GM19328 (cell line): ENCODE results near the gene SPTLC3.
"Not testable (repeated sequence)": the region's sequence is repeated elsewhere in the genome, so short reads cannot be mapped to it uniquely, and the experiment has no call there.

Experiments used
- ATAC-seq: cut with Tn5 transposase; IDR thresholded peaks from one replicate; pipeline ENCODE4 v1.9.1; 2021; ENCODE audit warnings: mild to moderate bottlenecking, moderate library complexity; ENCODE audit not compliant: unreplicated experiment

Gene SPTLC3

DNA sequence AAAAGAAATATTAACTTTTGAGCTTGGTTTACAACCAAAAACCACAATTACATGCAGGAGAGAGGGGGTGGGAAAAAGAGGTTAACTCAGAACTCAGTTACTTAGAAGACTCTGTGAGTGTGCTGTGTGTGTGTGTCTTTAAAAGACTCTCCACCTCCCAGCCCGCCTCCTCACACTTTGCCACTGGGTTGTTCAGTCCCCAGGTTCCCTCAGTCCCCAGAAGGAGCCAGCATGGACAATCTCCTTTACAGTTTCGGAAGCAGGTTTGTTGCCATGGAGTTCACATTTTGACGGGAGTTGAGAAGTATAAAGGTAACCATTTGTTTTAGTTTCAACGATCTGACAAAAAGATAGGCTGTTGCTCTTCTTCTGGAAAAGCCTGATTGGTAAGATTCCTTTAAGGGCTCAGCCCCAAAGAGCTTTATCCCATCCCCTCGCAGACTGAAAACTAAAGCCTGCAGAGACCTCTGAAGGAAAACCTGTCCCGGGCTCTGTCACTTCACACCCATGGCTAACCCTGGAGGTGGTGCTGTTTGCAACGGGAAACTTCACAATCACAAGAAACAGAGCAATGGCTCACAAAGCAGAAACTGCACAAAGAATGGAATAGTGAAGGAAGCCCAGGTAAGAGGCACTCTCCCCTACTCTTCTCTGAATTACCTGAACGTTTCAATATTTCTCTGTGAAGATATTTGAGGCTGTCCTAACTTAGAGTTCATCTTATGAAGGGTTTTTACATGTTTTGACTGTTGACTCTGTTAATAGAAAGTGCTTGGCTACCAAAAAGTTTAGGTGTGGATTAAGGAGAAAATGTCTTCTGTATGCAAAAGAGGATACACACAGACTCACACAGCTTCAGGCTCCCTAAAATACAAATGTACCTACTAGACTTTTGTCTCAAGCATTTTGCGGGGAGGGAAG is at the start of gene SPTLC3:
Gene SPTLC3, plus strand, starts transcription at position 212 of the 921 bp plus-strand sequence. Its CDS starts 296 bp downstream, at position 508.
- peak; percentile 29 for ATAC-seq

DNA sequence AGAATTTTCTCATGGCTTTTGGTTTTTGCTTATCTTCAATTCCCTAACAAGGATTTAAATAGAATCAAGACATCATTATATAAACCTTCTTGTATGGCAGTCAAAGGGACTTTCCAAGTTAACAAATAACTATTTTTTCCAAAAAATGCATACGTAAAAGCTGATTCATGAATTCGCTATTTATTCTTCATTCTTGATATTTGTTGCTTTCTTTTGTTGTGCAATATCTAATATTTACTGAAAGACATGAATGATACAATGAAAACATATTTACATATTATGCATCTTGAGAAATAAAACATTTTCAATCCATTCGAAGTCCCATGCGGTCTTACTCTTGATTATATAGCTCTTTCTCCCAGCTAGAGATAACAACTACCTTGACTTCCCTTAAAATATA is 47.0 kb upstream of the SPTLC3 start:
- no peak for ATAC-seq

DNA sequence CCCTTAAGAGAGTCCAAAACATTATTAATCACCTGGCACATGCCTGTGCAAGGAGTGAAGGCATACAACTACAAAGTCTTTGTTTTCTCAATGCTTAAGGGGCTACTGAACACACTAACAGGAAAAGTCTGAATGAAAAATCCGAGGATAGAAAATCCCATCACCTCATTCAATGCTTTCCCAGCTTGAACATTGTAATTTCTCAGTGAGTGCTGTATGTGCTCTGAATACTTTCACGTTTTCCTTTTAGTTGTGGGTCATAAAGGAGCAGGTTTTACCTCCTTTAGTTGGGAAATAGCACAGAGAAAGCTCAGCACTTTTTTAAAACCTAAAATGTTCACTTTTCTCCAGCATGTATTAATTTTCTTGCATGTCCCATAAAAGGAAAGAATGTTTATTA is 45.9 kb upstream of the SPTLC3 start:
- ATAC-seq = no peak

DNA sequence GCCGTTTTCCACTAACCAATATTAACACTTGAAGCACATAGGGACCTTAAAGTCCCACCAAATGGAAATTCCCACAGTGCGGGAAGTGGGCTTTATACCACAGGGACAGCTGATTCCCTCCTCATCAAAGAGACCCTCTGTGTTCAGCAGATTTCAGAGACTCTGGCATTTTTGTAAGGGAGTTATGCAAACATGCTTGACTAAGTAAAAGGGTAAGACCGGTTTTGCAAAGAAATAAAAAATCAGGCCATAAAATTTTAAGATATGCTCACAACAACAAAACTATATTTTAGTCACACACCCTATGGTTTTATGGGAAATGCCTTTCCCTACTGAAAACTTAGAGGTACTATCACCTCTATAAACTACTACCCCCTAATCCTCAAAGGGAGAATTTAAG is 45.4 kb upstream of the SPTLC3 start:
- no peak for ATAC-seq

DNA sequence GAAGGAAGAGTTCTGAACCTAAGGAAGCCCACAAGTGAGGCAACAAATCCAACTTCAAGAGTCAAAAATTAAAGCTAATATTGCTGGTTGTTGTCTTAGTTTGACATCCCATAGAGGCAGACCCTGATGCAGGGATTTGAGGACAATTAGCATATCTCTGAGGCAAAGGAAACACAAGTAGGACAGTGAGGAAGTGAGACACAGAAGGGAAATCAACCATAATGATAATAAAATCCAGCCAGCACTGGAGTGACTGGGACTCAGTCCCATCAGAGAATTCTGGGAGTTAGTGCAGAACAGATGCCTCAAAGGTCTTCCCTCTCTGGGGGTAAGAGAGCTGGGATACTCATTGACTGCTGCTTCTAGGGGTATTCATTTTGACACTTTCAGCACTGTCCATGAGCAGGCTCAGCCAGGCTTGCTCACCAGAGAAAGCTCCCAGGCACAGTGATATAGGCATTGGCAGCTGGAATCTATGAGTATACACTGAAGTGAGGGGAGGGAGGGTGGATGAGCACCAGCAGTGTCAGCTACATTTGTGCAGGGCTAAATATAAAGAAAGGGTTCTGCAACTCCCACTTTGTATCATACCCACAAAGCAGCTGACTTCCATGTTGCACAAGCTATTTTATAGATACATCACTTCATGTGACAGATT is 43.4 kb upstream of the SPTLC3 start:
- no peak for ATAC-seq

DNA sequence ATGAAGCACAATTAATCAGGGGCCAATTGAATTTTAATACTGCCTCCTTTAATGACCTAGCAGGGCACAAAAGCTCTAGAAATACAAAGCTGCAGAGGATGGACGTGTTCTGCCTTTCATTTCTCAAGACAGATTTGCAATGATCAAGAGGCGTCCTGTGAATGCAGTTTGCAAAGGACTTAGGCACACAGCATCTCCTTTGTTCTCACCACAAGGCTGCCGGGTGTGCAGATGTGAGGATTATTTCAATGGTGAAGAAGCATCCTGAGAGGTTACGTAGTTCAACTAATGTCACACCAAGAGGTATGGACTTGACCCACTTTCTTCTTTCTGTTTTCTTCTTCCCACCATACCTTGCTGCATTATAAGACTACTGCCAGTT is 42.9 kb upstream of the SPTLC3 start:
- ATAC-seq = no peak

DNA sequence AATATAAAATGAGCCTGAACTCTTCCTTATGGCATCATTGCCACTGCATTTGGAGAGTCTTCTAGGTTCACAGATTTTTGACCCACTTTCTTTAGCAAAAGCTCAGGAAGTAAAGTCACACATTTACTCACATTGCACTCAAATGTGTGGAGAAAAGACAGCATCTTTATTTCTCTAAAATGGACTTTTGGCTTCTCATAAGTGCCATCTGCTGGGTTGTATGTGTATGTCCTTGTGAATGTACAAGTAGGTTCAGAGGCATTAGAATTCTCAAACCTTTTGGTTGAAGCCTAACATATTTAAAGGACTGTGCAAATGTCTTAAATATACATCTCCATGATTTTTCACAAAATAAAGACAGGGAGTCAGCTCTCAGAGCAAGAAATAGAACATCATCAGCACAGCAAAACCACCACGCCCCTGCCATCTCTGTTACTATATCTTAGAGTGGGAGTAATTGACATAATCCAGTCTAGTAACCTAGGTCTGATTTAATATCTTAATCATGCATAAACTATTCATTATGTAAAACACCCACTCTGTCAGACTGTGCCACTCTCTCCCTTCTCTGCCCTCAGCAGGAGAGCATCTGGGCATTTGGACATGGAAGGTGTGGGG is 42.2 kb upstream of the SPTLC3 start:
- no peak for ATAC-seq

DNA sequence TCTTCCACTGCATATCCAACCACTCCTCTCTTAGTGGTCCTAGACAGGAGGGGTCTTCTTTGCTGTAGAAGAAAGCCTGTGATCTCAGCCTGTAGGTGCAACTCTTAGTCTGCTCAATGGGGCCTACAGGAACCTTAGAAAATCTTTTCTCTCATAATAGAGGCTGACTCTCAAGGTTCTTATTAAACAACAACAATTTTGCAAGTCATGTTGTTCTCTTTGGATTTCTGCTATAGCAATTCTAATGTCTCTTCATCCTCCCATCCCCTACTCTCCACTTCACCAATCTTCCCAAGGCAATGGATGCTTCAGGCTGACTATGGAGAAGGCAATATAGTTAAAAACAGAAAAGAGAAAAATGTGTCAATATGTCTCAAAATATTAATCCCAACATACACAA is 40.8 kb upstream of the SPTLC3 start:
- ATAC-seq = no peak

DNA sequence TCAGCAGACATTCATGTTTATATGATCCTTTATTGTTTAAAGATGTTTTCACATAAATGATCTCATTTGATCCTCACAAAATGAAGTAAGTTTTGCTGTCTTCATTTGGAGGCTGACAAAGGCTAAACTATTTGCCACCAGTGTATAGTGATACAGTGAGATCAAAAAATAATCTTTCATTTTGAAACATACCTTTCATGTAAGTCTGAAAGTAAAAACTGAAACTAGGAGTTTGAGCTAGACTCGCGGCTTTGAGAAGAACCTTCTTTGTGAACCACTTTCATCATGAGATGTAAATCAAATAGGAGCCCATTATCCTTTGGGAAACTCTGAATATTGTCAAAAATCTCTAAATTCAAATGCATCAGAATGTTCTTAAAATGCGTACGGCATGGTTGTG is 40.3 kb upstream of the SPTLC3 start:
- no peak for ATAC-seq

DNA sequence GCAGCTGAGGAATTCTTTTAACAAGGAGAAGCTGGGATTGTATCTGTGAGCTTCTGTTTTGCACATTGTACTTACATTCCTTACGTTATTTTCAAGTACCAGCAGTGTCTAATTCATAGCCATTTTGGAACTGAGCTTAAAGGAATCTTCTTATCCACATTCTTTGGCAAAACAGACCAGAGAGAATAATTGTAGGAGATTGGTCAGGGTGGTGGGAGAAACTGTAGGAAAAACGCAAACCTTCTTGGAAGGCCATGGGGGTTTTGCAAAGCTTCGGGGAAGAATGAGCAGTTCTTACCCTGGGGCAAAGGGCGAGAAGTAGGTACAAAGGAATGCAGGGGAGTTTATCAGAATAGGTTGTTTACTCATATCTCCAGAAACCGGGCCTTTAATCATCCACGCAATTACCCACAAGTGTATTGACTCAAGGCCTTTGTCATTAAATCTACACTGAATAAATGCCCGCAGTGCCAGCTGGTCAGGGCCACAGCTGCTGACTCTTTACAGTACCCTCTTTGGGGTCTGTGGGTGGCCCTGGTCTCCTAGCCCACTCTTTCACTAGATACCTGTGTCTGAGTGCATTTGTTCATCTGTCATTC is 39.6 kb upstream of the SPTLC3 start:
- ATAC-seq = no peak

DNA sequence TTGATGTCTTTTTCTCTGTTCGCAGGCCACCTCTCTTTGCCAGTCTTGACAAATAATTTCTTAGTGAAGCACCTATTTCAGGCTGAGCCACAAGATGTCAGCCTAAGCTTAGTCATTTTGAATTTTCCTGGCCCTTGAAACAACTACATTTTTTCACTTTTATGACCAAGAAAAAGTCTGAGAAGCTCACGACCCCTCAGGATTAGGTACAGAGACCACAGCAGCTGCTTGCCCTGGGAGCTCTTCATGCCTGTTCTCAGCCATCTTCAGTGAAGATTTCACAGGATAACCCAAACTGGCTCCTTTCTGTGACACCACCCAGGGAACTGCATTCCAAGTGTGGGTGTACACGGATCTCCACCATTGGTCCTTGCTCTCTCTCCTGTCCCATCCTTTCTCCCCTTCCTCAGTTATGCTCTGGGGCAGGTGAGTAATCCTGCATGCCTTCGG is 38.4 kb upstream of the SPTLC3 start:
- no peak for ATAC-seq

DNA sequence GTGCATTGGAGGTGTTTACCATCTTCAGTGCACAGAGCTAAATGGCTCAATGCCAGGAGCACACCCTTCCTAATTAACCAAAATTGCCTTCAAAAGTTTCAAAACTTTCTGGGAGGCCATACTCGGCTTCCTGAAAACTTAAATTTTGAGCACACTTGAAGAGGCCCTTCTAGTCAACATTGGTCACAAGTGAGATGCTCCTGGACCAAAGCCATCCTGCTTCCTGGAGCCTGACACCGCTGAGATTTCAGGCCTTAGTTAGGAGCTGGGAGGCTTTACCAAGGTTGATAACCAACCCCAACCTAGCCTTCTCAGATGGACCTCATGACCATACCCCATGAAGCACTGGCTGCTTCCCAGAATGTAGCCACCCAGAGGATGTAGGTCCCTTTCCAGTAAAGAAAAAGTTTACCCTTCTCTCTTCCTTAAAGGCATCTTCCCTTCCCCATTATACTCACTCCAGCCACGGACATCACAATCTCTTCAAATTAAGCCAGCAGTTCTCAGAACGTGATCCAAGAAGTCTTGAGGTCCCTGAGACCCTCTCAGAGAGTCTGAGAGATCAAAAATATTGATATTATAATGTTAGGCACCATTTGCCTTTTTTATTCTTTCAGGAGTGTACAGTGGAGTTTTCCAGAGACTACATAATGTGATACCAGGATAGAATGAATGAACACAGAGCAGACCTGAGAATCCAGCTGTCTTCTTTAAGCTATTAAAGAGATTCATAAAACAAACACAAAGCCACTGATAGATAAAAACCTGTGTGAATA is 32.8 kb upstream of the SPTLC3 start:
- no peak for ATAC-seq

DNA sequence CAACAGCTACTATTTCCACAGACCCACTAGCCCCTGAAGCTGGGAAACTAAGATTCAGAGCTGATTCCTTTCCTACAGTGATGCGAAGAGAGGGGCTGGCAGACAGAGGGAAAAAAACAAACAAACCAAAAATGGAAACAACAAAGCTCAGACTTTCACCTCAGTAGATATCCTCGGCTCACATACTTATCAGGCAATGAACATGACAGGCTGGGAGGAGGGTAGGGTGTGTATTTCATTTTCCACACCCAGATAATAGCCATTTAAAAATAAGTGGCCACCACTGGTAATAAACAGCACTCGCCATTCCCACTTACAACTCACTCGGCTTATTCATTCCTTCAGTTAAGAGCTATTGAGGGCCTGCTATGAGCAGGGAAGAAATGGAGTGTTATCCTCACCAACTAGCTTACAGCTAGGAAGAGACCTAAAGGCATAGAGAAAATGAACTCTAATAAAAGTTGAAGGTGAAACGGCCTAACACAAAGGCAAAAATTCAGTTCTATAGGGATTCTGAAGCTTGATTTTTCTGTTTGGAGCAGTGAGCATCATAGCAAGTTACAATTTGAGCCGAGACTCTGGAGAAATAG is 32.0 kb upstream of the SPTLC3 start:
- ATAC-seq = no peak

DNA sequence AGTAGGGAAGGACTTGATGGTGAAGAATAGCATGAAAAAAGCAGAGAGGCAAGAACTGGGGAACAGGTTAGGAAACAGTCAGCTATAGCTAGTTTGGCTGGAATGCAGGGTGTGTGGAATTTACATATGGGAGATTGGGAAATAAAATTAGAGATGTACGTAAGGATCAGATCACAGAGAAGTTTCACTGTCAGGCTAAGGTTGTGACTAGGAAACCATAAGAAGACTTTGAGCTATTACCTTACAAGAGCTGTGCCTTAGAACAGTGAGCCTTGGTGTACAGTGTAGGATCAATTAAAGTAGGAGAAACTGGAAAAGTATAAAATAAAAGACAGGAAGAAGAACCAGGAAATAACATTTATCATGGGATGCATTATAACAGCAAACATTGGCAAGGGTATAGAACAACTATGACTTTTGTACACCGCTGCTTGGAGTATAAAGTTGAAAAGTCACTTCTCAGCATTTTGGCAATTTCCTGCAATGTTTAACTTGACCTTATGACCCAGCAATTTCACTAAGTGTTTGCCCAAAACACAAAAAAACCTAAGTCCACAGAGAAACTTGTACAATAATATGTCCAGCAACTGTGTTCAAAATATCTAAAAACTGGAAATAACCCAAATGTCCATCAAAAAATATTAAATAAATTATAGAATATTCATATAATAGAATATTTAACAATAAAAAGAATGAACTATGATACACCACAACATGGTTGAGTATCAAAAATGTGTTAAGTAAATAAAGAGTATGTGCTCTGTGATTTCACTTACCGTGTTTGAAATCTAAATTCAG is 31.2 kb upstream of the SPTLC3 start:
- no peak for ATAC-seq

DNA sequence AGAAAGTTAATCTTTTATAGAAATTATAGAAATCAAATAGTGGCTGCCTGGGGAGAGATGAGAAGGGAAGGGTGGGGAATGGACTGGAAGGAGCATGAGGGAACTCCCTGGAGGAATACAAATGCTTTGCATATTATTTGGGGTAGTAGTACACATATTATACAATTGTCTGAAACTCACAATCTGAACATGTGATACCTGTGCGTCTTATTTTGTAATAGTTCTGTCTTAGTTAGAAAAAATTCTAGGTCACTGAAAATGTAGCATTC is 30.7 kb upstream of the SPTLC3 start:
- no peak for ATAC-seq

DNA sequence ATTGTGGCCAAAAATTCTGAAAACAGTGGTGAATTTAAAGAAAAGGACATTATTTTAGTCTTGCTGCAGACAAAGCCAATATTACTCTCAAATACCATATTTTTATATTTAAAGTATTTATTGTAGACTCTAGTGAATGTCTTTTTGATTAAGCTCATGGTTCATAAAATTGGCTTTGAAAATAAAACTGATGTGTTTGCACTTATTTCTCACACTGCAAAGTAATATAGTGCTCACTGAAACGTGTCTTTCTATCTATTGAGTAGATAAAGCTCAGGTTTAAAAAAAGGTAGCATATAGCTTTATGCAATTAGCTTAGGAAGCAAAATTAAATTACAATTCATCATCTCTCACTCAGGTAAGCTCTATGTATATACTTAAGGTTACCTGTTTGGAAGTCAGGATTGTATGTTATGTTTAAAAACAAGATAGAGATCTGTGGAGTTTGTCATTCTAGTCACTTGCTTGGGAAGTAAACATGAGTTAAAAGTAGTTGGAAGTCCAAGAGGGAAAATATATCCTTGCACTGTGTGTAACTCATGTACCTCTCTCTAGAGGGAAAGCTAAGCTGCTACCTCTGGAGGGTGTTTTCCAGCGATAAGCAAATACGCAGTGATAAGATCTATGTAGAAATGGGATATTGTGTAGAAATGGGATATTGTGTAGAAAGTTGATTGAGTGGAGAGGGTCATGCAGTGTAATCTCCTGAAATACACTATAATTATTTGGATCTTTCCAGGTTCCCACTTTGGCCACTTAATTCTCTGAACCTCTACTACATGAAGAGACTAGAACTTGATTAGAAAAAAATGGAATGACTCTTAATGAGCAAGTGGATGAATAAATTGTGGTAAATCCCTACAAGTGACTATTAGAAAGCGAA is 29.9 kb upstream of the SPTLC3 start:
- no peak for ATAC-seq

DNA sequence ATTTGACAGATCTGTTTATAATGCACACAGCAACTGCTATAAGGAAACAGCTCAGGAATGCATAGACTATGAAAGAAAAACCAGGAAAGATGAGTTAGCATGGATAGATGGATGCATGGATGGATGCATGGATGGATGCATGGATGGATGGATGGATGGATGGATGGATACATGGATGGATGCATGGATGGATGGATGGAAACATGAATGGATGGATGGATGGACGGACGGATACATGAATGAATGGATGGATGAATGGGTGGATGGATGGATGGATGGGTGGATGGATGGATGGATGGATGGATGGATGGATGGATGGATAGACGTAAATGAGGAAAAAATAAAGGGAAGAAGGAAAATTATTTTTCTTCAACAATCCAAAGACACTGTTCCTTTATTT is 29.1 kb upstream of the SPTLC3 start:
- not testable (repeated sequence) for ATAC-seq

DNA sequence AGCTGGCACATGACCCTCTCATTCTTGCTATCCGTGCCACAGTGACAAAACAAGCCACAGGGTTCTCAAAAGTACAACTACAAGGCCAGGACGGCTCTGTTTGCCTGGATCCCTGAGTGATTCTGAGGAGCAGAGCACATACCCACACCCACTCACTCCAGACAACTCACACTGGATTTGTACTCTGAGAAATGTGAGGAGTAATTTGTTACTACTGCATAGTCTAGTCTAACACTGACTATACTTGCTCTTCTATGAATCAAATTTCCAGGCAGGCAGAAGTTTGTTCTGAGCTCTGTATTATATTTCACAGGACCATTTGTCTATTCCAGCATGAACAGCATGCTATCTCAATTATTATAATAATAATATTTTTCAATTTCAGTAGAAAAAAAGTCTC is 26.7 kb upstream of the SPTLC3 start:
- no peak for ATAC-seq
